B cell (primary cell): ENCODE results near the gene SLC39A2.

ENCODE experiments used
- CTCF ChIP-seq: fragments of 200-600 bp; IDR thresholded peaks from one replicate; pipeline ENCODE4 v1.8.0; 2022; ENCODE audit warnings: antibody characterized with exemption, mild to moderate bottlenecking
- EZH2 ChIP-seq: IDR thresholded peaks from 2 replicates; pipeline ENCODE4 v1.6.1; 2012; ENCODE audit warnings: borderline replicate concordance, low read depth, mild to moderate bottlenecking, moderate library complexity, low read length; ENCODE audit not compliant: insufficient read depth, poor library complexity, severe bottlenecking

DNA sequence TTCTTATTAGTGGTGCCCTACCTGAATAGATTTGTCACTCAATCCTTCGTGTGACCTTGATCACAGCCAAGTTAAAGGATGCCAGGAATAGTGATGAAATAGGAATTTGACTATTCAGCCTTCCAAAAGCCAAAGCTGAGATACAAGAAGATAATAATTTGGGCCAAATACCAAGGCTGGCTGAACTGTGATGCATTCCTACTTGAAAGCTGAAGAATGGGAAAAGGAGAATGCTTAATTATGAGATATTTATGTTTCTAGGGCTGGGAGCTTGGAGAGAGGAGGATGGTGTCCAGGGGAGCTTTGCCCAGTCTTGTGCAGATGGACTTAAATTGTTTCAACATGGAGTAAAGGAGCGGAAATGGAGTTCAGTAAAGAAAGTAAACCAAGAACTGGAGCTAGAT is 48.3 kb downstream of the SLC39A2 start:
- no peak for TF ChIP-seq CTCF
- no peak for TF ChIP-seq EZH2
